Body of pancreas (tissue), 4 donors: ENCODE data around the gene MEIS2. TPM values are rescaled to one million over a fixed set of nuclear protein-coding genes. Genes with fewer than 3 reads are reported as not detected.
A peak's percentile ranks its signal among the peaks of the same experiment; 100 is the strongest.

ENCODE experiments used
- ATAC-seq: fragments of 150-250 bp; one replicate; pipeline ENCODE4 v1.9.1; 2016
- DNase-seq, 4 donors: peaks; one replicate each; pipeline ENCODE4 v3.0.0-alpha.2; 2019
- H3K27ac ChIP-seq, 4 donors: fragments of 200-600 bp; sonication (generic); 1 replicate in 3 of 4; 2 replicates in 1 of 4; pipeline versions ENCODE4 v1.5.1 to v1.6.1; 2016 to 2019; ENCODE audit warnings: mild to moderate bottlenecking in 1 of 4, mixed read lengths in 1 of 4, moderate library complexity in 1 of 4
- H3K27me3 ChIP-seq, 2 donors: fragments of 200-600 bp; sonication (generic); one replicate each; pipeline ENCODE4 v1.6.0; 2016; ENCODE audit warnings: mild to moderate bottlenecking in 1 of 2
- H3K36me3 ChIP-seq, 2 donors: fragments of 200-600 bp; sonication (generic); replicated peaks in 1 of 2; 2 replicates each; pipeline ENCODE4 v1.5.1; 2016; ENCODE audit warnings: low read depth in 2 of 2; ENCODE audit not compliant: insufficient read depth in 1 of 2
- H3K4me1 ChIP-seq: fragments of 200-600 bp; sonication (generic); one replicate; pipeline ENCODE4 v1.6.0; 2016
- H3K4me3 ChIP-seq, 2 donors: fragments of 200-600 bp; sonication (generic); 1 replicate in 1 of 2; 2 replicates in 1 of 2; pipeline ENCODE4 v1.5.1; 2016 to 2019
- H3K9me3 ChIP-seq, 3 donors: fragments of 200-600 bp; sonication (generic); 1 replicate in 2 of 3; 2 replicates in 1 of 3; pipeline ENCODE4 v1.5.1; 2016
- POLR2A ChIP-seq, 3 donors: fragments of 450-650 bp; IDR thresholded peaks; one replicate each; pipeline ENCODE4 v1.6.1; 2016; ENCODE audit warnings: antibody characterized with exemption in 3 of 3, mild to moderate bottlenecking in 2 of 3
- WGBS, 2 donors: methylation state at CpG; one replicate each; pipeline ENCODE4 v1.1.5; 2017; 5-methylcytosine and 5-hydroxymethylcytosine counted together
- intact Hi-C: fragments of 100-400 bp; cut with DNase I; formaldehyde crosslinking; loops from one replicate; pipeline ENCODE4 v1.15.1; 2023
- total RNA-seq, 2 donors: library from RNA; depleted of rRNA; stranded (reverse); fragments of >200 nt; gene quantifications; one replicate each; pipeline ENCODE4 v1.1.0, GENCODE V29; 2016
- TF ChIP-seq, protein P1 (sequence below), 7 experiments: fragments of 450-650 bp in 4 of 7; fragments of 200-600 bp in 3 of 7; sonication (generic) in 3 of 7; IDR thresholded peaks; one replicate each; pipeline ENCODE4 v1.5.1; 2016 to 2019; ENCODE audit warnings: antibody characterized with exemption in 7 of 7

The MEIS2 gene
- total RNA-seq, 2 donors from 2014 or later: 11.9 to 86.0 TPM

DNA sequence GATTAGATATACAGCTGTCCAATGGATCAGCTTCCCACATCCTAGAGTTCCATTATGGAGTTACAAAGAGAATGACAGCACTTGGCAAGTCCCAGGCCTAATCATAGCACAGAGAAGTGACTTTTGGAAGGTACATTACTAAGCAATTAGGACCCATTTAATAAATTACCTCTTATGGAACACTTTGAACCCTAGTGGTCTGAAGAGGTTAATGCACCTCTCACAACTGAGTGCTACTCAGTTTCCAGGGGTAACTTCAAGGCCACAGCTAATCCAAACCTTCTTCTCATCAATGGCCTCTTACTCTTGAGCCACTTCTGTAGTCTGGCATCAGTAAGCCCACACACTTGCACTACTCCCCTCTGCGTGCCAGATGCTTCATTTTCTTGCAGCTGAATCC lies 34.9 kb upstream of the MEIS2 start:
- intact Hi-C loops: loop anchor here (10.0 kb wide), 1 partner anchor 650 kb away; no protein-coding TSS in a partner anchor
- no peak for TF ChIP-seq POLR2A (IDR thresholded peaks at IDR 0.05)
- TF ChIP-seq, protein P1, sequence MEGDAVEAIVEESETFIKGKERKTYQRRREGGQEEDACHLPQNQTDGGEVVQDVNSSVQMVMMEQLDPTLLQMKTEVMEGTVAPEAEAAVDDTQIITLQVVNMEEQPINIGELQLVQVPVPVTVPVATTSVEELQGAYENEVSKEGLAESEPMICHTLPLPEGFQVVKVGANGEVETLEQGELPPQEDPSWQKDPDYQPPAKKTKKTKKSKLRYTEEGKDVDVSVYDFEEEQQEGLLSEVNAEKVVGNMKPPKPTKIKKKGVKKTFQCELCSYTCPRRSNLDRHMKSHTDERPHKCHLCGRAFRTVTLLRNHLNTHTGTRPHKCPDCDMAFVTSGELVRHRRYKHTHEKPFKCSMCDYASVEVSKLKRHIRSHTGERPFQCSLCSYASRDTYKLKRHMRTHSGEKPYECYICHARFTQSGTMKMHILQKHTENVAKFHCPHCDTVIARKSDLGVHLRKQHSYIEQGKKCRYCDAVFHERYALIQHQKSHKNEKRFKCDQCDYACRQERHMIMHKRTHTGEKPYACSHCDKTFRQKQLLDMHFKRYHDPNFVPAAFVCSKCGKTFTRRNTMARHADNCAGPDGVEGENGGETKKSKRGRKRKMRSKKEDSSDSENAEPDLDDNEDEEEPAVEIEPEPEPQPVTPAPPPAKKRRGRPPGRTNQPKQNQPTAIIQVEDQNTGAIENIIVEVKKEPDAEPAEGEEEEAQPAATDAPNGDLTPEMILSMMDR (IDR thresholded peaks at IDR 0.05): peak in 2 of 7 experiments; percentile 11 to 16
- Histone ChIP-seq H3K4me3 (no peak overlapping the region), H3K9me3 (no peaks in the 10 kb centered on the region), H3K36me3 (no peaks in the 10 kb centered on the region), H3K4me1 (no peaks in the 10 kb centered on the region), H3K27me3 (no peaks in the 10 kb centered on the region), H3K27ac (no peak overlapping the region)
- 38 to 57% methylated on average over 1 of the region's 1 CpG for WGBS, 2 donors
- DNase-seq (no peak), ATAC-seq (no peak)

DNA sequence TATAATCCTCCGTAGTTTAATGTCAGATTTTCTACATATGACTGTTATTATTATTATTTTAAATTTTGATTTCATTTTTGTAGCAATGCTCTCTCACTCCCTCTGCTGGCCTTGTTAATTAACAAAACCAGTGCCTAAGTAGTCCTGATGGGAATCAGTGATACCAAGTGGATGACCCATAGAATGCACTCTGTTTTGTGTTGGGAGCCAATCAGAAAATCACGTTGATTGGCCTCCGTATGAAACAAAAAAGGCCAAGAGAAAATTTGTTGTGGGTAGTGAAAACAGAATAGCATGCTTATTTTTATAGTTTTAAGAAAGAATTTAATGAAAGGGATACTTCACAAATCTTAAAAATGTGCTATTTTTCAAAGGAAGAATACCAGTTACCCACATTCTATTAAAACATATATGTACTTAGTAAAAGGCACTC lies 34.4 kb upstream of the MEIS2 start:
- 16 to 21% methylated on average over 3 of the region's 3 CpGs for WGBS, 2 donors
- TF ChIP-seq, protein P1 (IDR thresholded peaks at IDR 0.05): peak; percentile 31 to 81 (median 78)
- TF ChIP-seq POLR2A (IDR thresholded peaks at IDR 0.05): no peak
- H3K4me3 ChIP-seq: no peak overlapping the region
- H3K4me1 ChIP-seq: no peaks in the 10 kb centered on the region
- intact Hi-C loops: loop anchor here (5.0 to 10.0 kb wide), 2 partner anchors 252 to 650 kb away; no protein-coding TSS in a partner anchor
- no peak overlapping the region for H3K27ac ChIP-seq
- H3K9me3 ChIP-seq: no peaks in the 10 kb centered on the region
- H3K27me3 ChIP-seq: no peaks in the 10 kb centered on the region
- DNase-seq (peak; percentile 15 to 27 (median 18)), ATAC-seq (peak; percentile 35)
- no peaks in the 10 kb centered on the region for H3K36me3 ChIP-seq

DNA sequence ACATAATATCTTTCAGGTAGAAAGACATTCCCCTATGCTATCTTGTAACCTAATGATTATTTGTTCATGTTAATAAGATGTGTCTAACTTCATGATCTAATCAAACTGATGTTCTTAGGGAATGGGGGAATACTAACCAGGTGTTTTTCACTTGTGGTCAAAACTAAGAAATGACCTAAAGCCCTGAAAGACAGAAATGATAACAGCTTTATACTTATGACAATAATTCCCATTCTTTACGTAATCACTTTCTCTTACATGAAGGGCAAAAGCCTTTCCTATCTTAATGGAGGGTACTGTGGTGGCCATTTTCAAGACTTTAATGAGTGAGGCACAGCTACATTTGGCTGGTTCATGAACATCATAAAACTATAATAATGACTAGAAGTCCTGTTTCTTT lies 33.9 kb upstream of the MEIS2 start:
- WGBS, 2 donors: 42 to 54% methylated on average over 1 of the region's 1 CpG
- intact Hi-C loops: loop anchor here (5.0 to 10.0 kb wide), 2 partner anchors 252 to 649 kb away; no protein-coding TSS in a partner anchor
- Histone ChIP-seq H3K4me1 (no peaks in the 10 kb centered on the region), H3K27me3 (no peaks in the 10 kb centered on the region), H3K36me3 (no peaks in the 10 kb centered on the region), H3K27ac (no peak overlapping the region), H3K4me3 (no peak overlapping the region), H3K9me3 (no peaks in the 10 kb centered on the region)
- TF ChIP-seq, protein P1 (IDR thresholded peaks at IDR 0.05): no peak
- no peak for TF ChIP-seq POLR2A (IDR thresholded peaks at IDR 0.05)
- DNase-seq (no peak), ATAC-seq (no peak)

DNA sequence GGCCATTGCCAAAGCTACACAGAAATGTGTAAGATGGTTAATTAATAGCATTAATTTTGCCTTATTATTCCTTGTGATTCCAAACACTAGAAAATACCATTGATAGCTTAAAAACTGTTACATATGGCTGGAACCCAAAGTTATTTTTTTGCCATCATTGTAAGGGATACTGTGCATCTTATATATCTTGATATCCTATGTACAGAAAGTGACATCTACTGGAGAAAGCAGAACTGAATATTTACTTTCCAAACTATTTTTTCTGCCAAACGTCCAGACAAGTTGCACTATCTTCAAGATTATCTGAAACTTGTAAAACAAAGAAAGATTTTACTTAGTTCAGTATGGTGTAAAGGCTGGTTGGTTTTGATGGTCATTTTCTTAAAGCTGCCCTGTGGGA lies 33.3 kb upstream of the MEIS2 start:
- Histone ChIP-seq H3K27me3 (no peaks in the 10 kb centered on the region), H3K9me3 (no peaks in the 10 kb centered on the region), H3K36me3 (no peaks in the 10 kb centered on the region), H3K4me1 (no peaks in the 10 kb centered on the region), H3K27ac (no peak overlapping the region), H3K4me3 (no peak overlapping the region)
- intact Hi-C loops: loop anchor here (5.0 to 10.0 kb wide), 2 partner anchors 251 to 649 kb away; no protein-coding TSS in a partner anchor
- 0% methylated on average over 1 of the region's 1 CpG for WGBS, 2 donors
- no peak for TF ChIP-seq POLR2A (IDR thresholded peaks at IDR 0.05)
- TF ChIP-seq, protein P1 (IDR thresholded peaks at IDR 0.05): peak in 4 of 7 experiments; percentile 29 to 49 (median 44)
- no peak for DNase-seq
- ATAC-seq: no peak
